ENCODE measurements around the gene TMEM272.

DNA sequence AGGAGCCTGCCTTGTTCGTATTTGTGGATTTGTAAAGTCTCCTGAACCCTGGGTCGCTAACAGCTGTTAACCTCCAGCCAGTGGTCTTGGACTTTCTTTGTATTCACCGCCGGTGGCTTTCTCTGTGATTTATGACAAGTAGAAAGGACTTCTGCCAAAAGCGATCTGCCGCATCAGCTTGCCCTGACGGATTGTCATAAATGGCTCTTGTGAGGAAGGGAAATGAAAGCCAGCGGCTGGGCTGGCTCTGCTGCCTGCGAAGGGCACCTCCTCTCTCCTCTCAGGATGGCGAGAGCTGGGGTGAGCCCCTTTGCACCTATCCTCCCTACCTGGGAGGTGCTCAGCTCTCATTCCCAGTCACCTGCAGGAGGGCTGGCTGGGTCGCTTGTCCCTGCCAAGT is 66.6 kb downstream of the TMEM272 start:
- TF ChIP-seq, protein P1, sequence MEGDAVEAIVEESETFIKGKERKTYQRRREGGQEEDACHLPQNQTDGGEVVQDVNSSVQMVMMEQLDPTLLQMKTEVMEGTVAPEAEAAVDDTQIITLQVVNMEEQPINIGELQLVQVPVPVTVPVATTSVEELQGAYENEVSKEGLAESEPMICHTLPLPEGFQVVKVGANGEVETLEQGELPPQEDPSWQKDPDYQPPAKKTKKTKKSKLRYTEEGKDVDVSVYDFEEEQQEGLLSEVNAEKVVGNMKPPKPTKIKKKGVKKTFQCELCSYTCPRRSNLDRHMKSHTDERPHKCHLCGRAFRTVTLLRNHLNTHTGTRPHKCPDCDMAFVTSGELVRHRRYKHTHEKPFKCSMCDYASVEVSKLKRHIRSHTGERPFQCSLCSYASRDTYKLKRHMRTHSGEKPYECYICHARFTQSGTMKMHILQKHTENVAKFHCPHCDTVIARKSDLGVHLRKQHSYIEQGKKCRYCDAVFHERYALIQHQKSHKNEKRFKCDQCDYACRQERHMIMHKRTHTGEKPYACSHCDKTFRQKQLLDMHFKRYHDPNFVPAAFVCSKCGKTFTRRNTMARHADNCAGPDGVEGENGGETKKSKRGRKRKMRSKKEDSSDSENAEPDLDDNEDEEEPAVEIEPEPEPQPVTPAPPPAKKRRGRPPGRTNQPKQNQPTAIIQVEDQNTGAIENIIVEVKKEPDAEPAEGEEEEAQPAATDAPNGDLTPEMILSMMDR (optimal IDR thresholded peaks at IDR 0.05 in 1 of 3, IDR thresholded peaks at IDR 0.05 in 1 of 3, conservative IDR thresholded peaks at IDR 0.05 in 1 of 3; ENCODE audit: extremely low read depth in 1 of 3, insufficient read depth in 2 of 3, low read length in 3 of 3): no peak
- no peak for TF ChIP-seq EZH2 (IDR thresholded peaks at IDR 0.05; ENCODE audit: low read length)
